Effector memory CD4-positive, alpha-beta T cell (primary cell): ENCODE results near the gene EVX1.

ENCODE experiments used
- DNase-seq, 3 donors: peaks; one replicate each; pipeline ENCODE4 v3.0.0-alpha.2; 2020
- H3K27ac ChIP-seq: 2 replicates; pipeline ENCODE4 v1.7.0; 2013; ENCODE audit warnings: mild to moderate bottlenecking, low read length, moderate library complexity; ENCODE audit not compliant: insufficient read depth, poor library complexity, severe bottlenecking
- H3K27me3 ChIP-seq: replicated peaks from 2 replicates; pipeline ENCODE4 v1.7.0; 2013; ENCODE audit warnings: mild to moderate bottlenecking, low read length; ENCODE audit not compliant: insufficient read depth, control insufficient read depth, poor library complexity, severe bottlenecking
- H3K36me3 ChIP-seq: 2 replicates; pipeline ENCODE4 v1.7.0; 2013; ENCODE audit warnings: mild to moderate bottlenecking, low read length, moderate library complexity; ENCODE audit not compliant: control insufficient read depth, insufficient read depth
- H3K4me1 ChIP-seq: 2 replicates; pipeline ENCODE4 v1.7.0; 2013; ENCODE audit warnings: low read length, mild to moderate bottlenecking; ENCODE audit not compliant: control insufficient read depth, insufficient read depth, poor library complexity, severe bottlenecking
- H3K4me3 ChIP-seq: 2 replicates; pipeline ENCODE4 v1.7.0; 2013; ENCODE audit warnings: low read length, low read depth, mild to moderate bottlenecking; ENCODE audit not compliant: insufficient read depth, poor library complexity, severe bottlenecking
- H3K9me3 ChIP-seq: 2 replicates; pipeline ENCODE4 v1.7.0; 2013; ENCODE audit warnings: mild to moderate bottlenecking, low read length, moderate library complexity; ENCODE audit not compliant: control insufficient read depth

Gene EVX1

DNA sequence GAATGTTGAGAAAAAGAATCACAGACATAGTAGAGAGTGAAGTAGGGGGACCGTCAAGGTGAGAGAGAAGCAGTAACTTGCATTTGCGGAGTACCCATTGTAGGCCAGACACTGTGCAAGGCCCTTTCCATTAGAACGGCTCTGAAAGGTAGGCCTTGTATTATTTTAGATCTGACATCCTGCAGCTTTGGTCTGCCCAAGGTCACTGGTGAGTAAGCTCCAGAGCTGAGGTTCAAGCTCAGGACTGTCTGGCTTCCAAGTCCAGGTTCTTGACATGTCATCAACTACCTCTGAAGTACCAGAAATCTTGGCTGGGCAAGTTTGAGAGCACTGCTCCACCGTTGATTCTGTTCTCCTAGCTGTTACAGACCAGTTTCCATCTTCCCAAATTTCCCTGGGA lies 13.2 kb upstream of the EVX1 start:
- Histone ChIP-seq H3K36me3 (no peaks in the 10 kb centered on the region), H3K4me3 (no peak overlapping the region), H3K27ac (no peak overlapping the region), H3K4me1 (no peaks in the 10 kb centered on the region), H3K27me3 (peaks cover 15% of the 10 kb centered on the region), H3K9me3 (no peaks in the 10 kb centered on the region)
- DNase-seq = no peak

DNA sequence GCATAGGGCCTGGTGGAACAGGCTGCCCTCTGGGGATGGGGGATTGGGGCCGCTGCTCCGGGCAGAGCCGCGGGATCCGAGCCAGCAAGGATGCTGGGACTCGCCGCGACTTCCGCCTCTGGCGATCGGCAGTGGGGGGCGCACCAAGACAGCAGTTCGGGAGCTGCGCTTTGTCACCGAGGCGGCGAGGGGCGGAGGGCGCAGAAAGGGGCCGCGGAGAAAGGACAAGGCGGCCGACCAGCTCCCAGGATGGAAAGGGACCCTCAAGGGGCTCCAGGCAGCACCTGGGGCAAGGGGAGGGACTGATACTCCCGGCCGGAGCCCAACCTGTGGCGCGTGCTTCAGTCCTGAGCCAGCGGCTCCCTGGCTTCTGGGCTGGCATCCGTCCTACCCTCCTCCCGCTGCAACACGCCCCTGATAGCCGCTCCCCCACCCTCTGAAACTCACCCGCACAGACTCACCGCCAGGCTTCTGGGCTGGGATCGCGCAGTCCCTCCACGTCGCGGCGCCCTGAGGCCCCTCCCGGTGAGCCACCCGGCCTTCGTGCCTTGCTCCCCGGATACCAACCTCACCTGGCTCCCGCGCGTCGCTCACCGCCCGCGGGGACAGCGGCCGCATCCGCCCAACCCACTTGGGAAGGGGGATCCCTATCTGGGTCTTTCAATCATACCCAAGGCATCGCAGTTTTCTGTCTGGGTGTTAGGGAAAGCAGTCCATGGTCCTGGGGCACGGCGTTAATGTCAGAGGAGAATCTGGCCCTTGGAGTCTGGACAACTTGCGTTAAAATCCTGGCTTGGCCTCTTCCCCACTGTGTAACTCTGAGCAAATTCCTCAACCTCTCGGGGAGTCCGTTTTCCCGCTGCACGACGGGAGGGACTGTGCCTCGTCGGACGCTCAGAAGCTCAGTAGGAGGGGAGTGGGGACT lies 7.0 kb upstream of the EVX1 start:
- Histone ChIP-seq H3K9me3 (no peaks in the 10 kb centered on the region), H3K27me3 (peaks cover 42% of the 10 kb centered on the region), H3K36me3 (no peaks in the 10 kb centered on the region), H3K27ac (no peak overlapping the region), H3K4me1 (peaks cover 20% of the 10 kb centered on the region), H3K4me3 (no peak overlapping the region)
- no peak for DNase-seq

DNA sequence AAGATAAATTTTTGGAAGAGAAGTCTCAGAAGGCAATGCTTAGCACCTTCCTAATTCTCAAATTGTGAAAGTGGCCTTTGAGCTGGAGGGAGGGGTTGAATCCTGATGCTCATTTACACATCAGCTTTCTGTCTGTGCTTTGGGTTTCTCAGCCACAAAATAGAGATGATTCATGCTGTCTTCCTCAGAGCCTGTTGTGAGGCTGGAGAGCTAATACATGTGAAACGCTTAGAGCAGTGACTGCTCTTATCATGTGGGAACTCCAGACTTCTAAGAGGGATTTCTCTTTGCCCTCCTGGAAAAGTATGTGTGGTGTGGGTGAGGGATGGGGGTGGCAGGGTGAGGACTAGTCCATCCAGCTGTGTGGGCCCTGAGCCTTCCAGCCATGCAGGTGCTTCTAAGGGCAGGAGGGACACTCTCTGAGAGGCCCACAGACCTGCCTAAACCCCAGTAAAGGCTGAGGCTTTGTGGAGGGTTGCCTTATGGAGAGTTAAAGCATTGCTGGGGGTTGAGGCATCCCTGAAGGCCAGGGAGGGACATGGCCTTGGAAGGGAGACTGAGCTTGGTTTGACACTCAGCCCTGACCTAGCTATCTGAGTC lies 4.8 kb upstream of the EVX1 start:
- no peak overlapping the region for H3K4me3 ChIP-seq
- H3K4me1 ChIP-seq = peaks cover 23% of the 10 kb centered on the region
- H3K27ac ChIP-seq = no peak overlapping the region
- H3K36me3 ChIP-seq = no peaks in the 10 kb centered on the region
- DNase-seq = no peak
- H3K9me3 ChIP-seq = no peaks in the 10 kb centered on the region
- H3K27me3 ChIP-seq = peaks cover 62% of the 10 kb centered on the region

DNA sequence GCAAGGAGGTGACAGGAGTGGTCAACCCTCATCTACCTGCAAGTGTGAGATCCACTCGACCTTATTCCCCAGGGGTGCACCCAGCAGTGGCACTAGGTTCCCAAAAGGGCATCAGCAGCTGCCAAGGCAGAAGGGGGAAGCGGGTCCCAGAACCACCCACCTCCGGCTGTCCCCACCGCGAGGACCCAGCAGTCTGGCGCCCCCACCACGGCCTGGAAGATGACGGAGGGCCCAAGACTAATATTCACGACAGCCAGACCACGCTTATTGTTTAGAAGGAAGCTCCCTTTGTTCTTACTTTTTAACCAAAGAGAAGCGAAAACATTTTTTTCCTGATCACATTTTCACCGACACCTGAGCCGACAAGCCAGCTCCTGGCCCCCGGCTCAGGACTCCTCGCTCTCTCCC lies 3.6 kb upstream of the EVX1 start:
- H3K9me3 ChIP-seq = no peaks in the 10 kb centered on the region
- no peaks in the 10 kb centered on the region for H3K36me3 ChIP-seq
- no peak overlapping the region for H3K27ac ChIP-seq
- peaks cover 23% of the 10 kb centered on the region for H3K4me1 ChIP-seq
- H3K4me3 ChIP-seq = no peak overlapping the region
- DNase-seq = no peak
- peaks cover 70% of the 10 kb centered on the region for H3K27me3 ChIP-seq

DNA sequence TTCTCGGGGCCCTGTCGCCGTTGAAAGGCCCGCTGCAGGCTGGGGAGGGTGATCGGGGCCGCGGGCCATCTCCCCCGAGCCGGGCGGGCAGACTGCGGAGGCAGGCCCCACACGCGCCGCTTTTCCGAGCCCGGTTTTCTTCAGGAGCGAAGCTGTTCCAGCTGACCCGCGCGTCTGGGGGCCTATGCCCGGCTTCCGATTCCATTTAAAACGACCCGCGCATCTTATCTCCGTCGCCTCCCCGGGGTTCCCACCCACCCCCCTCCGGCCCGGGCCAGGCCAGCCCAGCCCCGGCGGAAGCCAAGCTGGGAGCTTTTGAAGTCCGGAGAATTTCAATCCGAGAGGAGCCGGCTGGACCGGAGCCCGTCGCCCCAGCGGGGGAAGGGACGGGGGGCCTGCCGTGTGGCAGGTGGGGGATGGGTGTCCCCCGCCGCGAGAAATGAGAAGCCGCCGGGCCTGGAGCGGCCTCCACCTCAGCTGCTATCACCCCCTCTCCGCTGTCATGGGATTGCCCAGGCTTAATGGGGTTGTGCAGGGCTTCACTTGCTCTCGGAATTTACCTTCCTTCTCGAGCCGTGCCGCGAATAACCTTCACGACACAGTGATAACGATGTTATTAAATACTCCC lies 3.1 kb upstream of the EVX1 start:
- Histone ChIP-seq H3K27me3 (peaks cover 75% of the 10 kb centered on the region), H3K4me1 (peaks cover 23% of the 10 kb centered on the region), H3K4me3 (no peak overlapping the region), H3K36me3 (no peaks in the 10 kb centered on the region), H3K9me3 (no peaks in the 10 kb centered on the region), H3K27ac (no peak overlapping the region)
- no peak for DNase-seq

DNA sequence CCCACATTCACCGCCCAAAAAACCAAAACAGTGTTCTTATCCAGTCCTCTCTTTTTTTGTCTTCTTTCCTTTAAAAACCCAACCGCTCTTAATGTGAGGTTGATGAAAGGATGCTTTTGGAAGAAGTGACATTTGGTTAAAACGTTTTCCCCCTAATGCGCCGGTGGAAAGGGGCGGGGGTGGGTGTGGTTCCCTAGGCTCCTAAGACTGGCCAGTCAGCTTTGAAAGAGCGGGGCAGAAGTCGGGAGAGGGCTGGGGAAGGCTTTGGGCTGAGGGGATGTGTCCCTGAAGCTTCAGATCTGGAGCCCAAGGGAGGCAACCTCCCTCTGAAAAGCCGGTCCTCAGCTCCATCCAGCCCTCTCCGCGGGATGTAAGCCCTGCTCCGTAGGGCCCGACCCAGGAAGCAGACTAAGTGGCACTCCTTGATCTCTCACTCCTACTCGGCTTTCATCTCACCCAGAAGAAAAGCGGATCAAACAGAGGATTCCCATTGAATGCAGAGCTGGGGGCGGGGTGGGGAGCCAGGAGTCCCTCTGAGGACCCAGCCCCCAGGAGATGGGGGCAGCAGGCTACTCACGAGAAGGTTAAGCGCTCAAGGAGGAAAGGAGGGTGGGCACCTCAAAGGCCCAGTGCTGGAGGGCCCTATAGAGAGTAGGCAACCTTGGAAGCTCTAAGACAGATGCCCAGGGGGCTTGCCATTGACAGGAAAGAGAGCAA lies 2.4 kb upstream of the EVX1 start:
- peaks cover 23% of the 10 kb centered on the region for H3K4me1 ChIP-seq
- no peak overlapping the region for H3K4me3 ChIP-seq
- H3K36me3 ChIP-seq = no peaks in the 10 kb centered on the region
- no peak overlapping the region for H3K27ac ChIP-seq
- no peak for DNase-seq
- H3K27me3 ChIP-seq = peaks cover 81% of the 10 kb centered on the region
- H3K9me3 ChIP-seq = no peaks in the 10 kb centered on the region

DNA sequence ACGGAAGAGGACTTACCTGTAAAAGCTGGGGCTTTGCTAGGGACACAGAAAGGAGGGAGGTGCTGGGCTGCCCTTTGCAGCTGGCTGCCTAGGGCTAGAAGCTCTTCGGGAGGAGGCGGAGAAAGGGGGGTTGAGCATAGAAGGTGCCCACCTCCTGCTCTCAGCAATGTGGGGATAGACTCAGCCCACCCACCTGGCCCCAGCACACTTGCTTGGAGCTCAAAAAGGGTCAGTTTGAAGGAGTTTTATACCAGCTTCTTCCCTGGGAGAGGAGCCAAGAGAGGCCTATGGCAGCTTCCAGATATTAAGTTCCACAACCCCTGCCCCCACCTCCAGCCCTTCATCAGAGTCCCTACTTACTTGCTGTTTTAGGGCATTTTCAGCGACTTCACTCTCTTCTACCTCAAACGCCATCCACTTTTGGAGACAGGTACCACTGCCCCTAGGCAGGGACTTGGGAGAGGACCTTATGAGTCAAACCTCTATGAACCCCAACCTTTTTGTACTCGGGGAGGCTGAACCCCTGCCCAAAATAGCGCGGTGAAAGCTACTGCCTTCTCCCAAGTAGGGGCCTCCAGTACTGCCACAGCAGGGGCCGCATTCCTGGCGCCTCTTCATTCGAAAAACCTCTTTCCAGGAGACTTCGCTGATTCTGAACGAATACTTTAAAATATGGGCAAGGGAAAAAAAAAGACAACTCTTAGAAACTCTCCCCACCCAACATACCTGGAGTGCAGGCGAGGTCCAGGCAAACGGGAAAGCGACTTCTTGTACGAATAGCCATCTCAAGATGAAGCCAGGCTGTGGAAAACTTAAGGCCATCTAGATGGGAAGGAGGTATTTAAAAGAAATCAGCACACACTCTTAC lies 1.2 kb upstream of the EVX1 start:
- Histone ChIP-seq H3K4me1 (peaks cover 26% of the 10 kb centered on the region), H3K9me3 (no peaks in the 10 kb centered on the region), H3K27ac (no peak overlapping the region), H3K27me3 (peaks cover 81% of the 10 kb centered on the region), H3K36me3 (no peaks in the 10 kb centered on the region), H3K4me3 (no peak overlapping the region)
- no peak for DNase-seq

DNA sequence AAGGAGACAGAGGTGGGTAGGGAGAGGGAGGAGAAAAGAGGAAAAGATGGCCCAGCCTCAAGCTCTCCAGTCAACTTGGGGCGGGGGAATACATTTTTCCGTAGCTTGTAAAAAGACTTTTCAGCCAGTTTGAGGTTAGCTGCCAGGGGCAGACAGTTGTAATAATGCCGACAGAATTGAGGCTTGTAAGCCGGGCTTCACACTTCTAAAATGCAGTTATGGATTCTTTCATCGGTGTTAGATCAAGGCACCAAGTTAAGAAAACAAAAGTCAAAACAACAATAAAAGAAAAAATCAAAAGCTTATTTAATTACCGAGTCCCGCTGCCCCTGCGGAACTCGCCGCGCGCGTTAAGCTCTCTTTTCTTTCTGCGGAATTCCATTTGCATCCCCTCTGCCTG lies 448 bp upstream of the EVX1 start:
- Histone ChIP-seq H3K4me3 (no peak overlapping the region), H3K4me1 (peaks cover 26% of the 10 kb centered on the region), H3K27me3 (peaks cover 81% of the 10 kb centered on the region), H3K36me3 (no peaks in the 10 kb centered on the region), H3K27ac (no peak overlapping the region), H3K9me3 (no peaks in the 10 kb centered on the region)
- DNase-seq = no peak
